Measurements from ENCODE around the gene MICALL1.
"Not testable (repeated sequence)": the region's sequence is repeated elsewhere in the genome, so short reads cannot be mapped to it uniquely, and the experiment has no call there.

The MICALL1 gene

DNA sequence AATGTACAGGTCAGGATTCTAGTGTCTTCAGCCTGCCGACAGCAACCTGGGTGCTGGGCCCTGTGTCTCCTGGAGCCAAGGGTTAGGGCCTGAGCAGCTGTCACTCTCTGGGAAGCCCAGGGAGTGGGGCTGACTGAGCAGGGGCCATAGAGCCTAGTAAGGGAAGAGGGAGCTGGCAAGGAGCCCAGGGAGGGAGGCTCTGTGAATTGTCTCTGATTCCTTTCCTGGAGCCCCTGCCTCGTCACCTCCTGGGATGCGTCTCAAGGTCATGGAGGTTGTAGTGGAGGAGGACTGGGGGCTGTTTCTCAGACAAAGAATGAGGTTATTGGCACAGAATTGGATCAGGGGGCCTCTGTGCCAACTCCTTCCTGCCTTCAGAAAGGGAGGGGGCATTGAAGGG, 66.4 kb downstream of the MICALL1 start:
- H3K4me1 ChIP-seq (ENCODE audit: insufficient read depth, low read length, severe bottlenecking) = no peaks in the 10 kb centered on the region
- H3K4me3 ChIP-seq (ENCODE audit: low read depth, low read length, poor library complexity, severe bottlenecking) = no peak overlapping the region
- no peaks in the 10 kb centered on the region for H3K79me2 ChIP-seq (ENCODE audit: insufficient read depth, low read length)
- H3F3A ChIP-seq (ENCODE audit: insufficient read depth, low read length) = no peaks in the 10 kb centered on the region
- H3K9me2 ChIP-seq (ENCODE audit: low read depth, low read length) = no peaks in the 10 kb centered on the region
- peaks cover 20% of the 10 kb centered on the region for H3K36me3 ChIP-seq (ENCODE audit: insufficient read depth, low read length)
- TF ChIP-seq EZH2 (IDR thresholded peaks at IDR 0.05; ENCODE audit: borderline replicate concordance, low read length) = no peak
- TF ChIP-seq, protein P1, sequence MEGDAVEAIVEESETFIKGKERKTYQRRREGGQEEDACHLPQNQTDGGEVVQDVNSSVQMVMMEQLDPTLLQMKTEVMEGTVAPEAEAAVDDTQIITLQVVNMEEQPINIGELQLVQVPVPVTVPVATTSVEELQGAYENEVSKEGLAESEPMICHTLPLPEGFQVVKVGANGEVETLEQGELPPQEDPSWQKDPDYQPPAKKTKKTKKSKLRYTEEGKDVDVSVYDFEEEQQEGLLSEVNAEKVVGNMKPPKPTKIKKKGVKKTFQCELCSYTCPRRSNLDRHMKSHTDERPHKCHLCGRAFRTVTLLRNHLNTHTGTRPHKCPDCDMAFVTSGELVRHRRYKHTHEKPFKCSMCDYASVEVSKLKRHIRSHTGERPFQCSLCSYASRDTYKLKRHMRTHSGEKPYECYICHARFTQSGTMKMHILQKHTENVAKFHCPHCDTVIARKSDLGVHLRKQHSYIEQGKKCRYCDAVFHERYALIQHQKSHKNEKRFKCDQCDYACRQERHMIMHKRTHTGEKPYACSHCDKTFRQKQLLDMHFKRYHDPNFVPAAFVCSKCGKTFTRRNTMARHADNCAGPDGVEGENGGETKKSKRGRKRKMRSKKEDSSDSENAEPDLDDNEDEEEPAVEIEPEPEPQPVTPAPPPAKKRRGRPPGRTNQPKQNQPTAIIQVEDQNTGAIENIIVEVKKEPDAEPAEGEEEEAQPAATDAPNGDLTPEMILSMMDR (IDR thresholded peaks at IDR 0.05; ENCODE audit: low read length) = no peak
- H3K9me3 ChIP-seq (ENCODE audit: low read length) = no peaks in the 10 kb centered on the region
- H3K27ac ChIP-seq (ENCODE audit: low read depth, low read length, poor library complexity, severe bottlenecking) = no peak overlapping the region
- H2AFZ ChIP-seq (ENCODE audit: low read length) = no peak overlapping the region
- no peak overlapping the region for H3K9ac ChIP-seq (ENCODE audit: low read length)
- H3K4me2 ChIP-seq (ENCODE audit: low read length) = no peak overlapping the region
- no peaks in the 10 kb centered on the region for H3K27me3 ChIP-seq (ENCODE audit: insufficient read depth, low read length)
- H4K20me1 ChIP-seq (ENCODE audit: insufficient read depth, low read length) = no peaks in the 10 kb centered on the region

DNA sequence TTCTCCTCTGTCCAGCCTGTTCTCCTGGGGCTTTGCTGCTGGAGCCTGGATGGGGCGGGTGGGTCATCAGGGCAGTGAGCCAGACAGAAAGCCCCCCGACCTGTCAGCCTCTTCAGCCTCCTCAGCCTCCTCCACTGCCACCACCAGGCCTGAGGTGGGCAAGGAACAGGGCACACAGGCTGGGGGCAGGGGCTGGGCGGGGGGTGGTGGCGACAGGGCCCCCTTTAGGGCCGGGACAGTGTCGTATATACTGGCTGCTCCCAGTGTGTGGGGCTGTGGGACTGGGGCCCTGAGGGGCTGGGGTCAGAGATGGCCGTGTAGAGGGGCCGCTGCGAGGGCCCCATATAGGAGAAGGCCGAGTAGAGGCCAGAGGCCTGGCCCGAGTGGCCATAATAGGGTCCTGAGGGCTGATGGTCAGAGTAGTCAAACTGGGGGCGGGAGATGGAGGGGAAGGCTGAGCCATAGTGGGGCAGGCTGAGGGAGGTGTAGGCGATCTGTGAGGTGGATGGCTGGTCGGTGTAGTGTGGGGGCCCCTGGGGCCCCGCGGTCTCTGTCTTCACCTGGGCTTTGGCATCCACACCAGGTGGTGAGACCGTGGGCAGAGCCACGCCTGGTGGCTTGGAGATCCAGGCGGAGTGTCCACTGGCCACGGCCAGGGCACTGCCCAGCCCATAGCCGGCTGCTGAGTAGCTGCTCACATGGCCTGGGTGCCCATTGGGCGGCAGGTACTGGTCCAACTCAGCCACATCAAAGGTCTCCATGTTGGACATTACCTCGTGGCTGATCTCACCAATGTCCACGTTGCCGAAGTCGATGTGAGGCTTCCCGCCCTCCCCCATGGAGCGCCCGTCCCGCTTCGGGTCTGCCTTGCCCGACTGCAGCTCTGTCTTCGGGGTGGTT, 67.4 kb downstream of the MICALL1 start:
- Histone ChIP-seq H3F3A (ENCODE audit: insufficient read depth, low read length) (no peaks in the 10 kb centered on the region), H3K79me2 (ENCODE audit: insufficient read depth, low read length) (no peaks in the 10 kb centered on the region), H4K20me1 (ENCODE audit: insufficient read depth, low read length) (no peaks in the 10 kb centered on the region), H3K4me3 (ENCODE audit: low read depth, low read length, poor library complexity, severe bottlenecking) (no peak overlapping the region), H2AFZ (ENCODE audit: low read length) (no peak overlapping the region), H3K4me2 (ENCODE audit: low read length) (no peak overlapping the region), H3K9me3 (ENCODE audit: low read length) (no peaks in the 10 kb centered on the region), H3K27ac (ENCODE audit: low read depth, low read length, poor library complexity, severe bottlenecking) (no peak overlapping the region), H3K27me3 (ENCODE audit: insufficient read depth, low read length) (no peaks in the 10 kb centered on the region), H3K9me2 (ENCODE audit: low read depth, low read length) (no peaks in the 10 kb centered on the region), H3K9ac (ENCODE audit: low read length) (no peak overlapping the region), H3K36me3 (ENCODE audit: insufficient read depth, low read length) (peaks cover 11% of the 10 kb centered on the region), H3K4me1 (ENCODE audit: insufficient read depth, low read length, severe bottlenecking) (no peaks in the 10 kb centered on the region)
- TF ChIP-seq, protein P1 (IDR thresholded peaks at IDR 0.05; ENCODE audit: low read length) = no peak
- TF ChIP-seq EZH2 (IDR thresholded peaks at IDR 0.05; ENCODE audit: borderline replicate concordance, low read length) = no peak

DNA sequence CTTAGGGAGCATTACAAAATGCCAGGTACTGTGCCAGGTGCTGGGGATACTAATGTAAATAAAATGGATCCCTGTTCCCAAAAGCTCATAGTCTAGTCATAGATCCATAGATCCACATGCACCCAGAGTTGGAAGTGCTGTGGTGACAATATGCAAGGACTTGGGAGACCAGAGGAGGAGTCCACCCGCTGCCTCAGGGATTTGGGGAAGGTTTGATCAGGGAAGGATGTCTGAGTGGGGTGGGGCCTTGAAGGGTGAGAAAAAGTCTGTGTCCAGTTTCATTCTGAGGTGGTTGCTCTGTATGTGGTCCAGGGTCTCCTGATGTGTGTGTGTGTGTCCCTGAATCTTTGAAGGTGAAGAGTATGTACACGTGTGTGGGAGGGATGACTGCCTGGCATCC, 69.1 kb downstream of the MICALL1 start:
- Histone ChIP-seq H3K27ac (ENCODE audit: low read depth, low read length, poor library complexity, severe bottlenecking) (no peak overlapping the region), H3K9me2 (ENCODE audit: low read depth, low read length) (no peaks in the 10 kb centered on the region), H3K9me3 (ENCODE audit: low read length) (no peaks in the 10 kb centered on the region), H3K4me2 (ENCODE audit: low read length) (no peak overlapping the region), H3K4me3 (ENCODE audit: low read depth, low read length, poor library complexity, severe bottlenecking) (no peak overlapping the region), H3K4me1 (ENCODE audit: insufficient read depth, low read length, severe bottlenecking) (no peaks in the 10 kb centered on the region), H3K27me3 (ENCODE audit: insufficient read depth, low read length) (no peaks in the 10 kb centered on the region), H2AFZ (ENCODE audit: low read length) (no peak overlapping the region), H4K20me1 (ENCODE audit: insufficient read depth, low read length) (no peaks in the 10 kb centered on the region), H3K36me3 (ENCODE audit: insufficient read depth, low read length) (no peaks in the 10 kb centered on the region; the same call in 1 of the 2 replicates), H3K79me2 (ENCODE audit: insufficient read depth, low read length) (no peaks in the 10 kb centered on the region), H3F3A (ENCODE audit: insufficient read depth, low read length) (no peaks in the 10 kb centered on the region), H3K9ac (ENCODE audit: low read length) (no peak overlapping the region)
- TF ChIP-seq, protein P1 (IDR thresholded peaks at IDR 0.05; ENCODE audit: low read length) = no peak
- no peak for TF ChIP-seq EZH2 (IDR thresholded peaks at IDR 0.05; ENCODE audit: borderline replicate concordance, low read length)

DNA sequence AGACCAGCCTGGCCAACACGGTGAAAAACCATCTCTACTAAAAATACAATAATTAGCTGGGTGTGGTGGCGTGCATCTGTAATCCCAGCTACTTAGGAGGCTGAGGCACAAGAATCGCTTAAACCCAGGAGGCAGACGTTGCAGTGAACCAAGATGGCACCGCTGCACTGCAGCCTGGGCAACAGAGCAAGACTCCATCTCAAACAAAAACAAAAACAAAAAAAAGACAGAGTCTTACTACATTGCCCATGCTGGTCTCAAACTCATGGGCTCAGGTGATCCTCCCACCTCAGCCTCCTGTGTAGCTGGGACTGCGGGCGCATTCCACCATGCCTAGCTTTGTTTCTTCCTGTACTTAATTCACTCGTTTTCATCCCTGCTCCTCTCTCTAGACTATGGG, 69.9 kb downstream of the MICALL1 start:
- H2AFZ ChIP-seq (ENCODE audit: low read length); H3K79me2 ChIP-seq (ENCODE audit: insufficient read depth, low read length); H3K4me2 ChIP-seq (ENCODE audit: low read length); H3K27ac ChIP-seq (ENCODE audit: low read depth, low read length, poor library complexity, severe bottlenecking); H3K36me3 ChIP-seq (ENCODE audit: insufficient read depth, low read length); H3K9me2 ChIP-seq (ENCODE audit: low read depth, low read length); H4K20me1 ChIP-seq (ENCODE audit: insufficient read depth, low read length); H3K9ac ChIP-seq (ENCODE audit: low read length); H3K4me1 ChIP-seq (ENCODE audit: insufficient read depth, low read length, severe bottlenecking); H3K4me3 ChIP-seq (ENCODE audit: low read depth, low read length, poor library complexity, severe bottlenecking); H3K9me3 ChIP-seq (ENCODE audit: low read length); H3K27me3 ChIP-seq (ENCODE audit: insufficient read depth, low read length); H3F3A ChIP-seq (ENCODE audit: insufficient read depth, low read length): not testable (repeated sequence)
